Inferior parietal cortex (tissue), 1 donor: Measurements from ENCODE around the gene NUDT8.

Source experiments
- DNase-seq: peaks from one replicate; pipeline ENCODE4 v3.0.0-alpha.2; 2016; ENCODE audit errors: extremely low spot score

NUDT8 gene, protein sequence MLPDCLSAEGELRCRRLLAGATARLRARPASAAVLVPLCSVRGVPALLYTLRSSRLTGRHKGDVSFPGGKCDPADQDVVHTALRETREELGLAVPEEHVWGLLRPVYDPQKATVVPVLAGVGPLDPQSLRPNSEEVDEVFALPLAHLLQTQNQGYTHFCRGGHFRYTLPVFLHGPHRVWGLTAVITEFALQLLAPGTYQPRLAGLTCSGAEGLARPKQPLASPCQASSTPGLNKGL

GRCh38 chr11:67629386-67630227, at the start of gene NUDT8:
NUDT8 (minus strand) TSS chr11:67629937; CDS start chr11:67629911, 26 bp downstream.
- DNase-seq = peak; percentile 77

DNA sequence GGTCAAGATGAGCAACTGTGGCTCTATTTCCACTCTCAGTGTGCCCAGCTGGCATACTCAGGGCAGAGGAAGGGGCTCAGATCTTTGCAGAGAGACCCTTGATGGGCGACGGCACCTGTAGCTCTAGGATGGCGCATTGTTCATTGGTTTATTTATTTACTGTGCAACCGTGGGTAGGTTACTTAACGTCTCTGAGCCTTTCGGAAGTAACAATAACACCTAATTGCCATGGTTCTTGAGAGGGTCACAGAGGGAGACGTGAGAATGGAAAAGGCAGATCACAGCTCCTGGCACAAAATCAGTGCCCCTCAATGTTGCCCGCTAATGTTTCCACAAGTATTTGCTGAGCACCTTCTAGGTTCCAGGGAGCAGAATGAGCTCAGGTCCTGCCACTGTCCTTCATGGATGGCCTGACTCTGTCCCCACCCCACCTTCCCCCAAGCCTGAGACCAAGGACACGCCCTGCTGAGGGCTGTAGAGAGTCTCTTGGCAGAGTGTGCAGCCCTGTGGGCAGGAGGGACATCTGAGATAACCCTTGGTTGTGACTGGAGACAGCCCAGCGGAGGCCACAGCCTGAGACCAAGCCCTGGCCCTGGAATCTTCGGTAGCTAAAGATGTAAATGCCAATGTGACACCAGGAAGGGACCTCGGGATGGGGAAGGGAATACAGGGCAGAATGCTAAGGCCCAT, 45.5 kb upstream of the NUDT8 start:
- no peak for DNase-seq

- DNase-seq = no peak
These were observed 44.7 kb upstream of the NUDT8 start, which contains the start of gene ALDH3B2 for GRCh38 chr11:67674442-67674871. ALDH3B2 (minus strand) TSS chr11:67674623; CDS start chr11:67666935, 7,688 bp downstream.

GRCh38 chr11:67673902-67674301, 44.2 kb upstream of the NUDT8 start:
- no peak for DNase-seq

DNA sequence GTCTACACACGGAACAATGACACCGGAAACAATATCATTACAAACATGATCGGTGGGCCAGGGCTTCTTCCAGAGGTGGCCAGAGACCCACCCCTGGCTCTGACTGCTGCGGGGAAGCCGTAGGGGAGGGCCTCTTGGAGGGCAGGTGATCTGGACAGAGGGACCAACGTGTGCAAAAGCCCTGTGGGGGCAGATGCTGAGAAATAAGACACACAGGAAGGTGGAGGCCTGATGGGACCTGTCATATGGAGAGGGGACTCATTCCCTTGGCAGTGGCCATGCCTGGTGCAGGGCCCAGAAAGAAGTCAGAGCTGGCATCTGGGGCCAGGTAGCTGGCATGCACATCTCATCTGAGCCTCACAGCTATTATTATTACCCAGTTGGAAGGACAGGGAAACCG, 43.6 kb upstream of the NUDT8 start:
- DNase-seq = no peak

DNA sequence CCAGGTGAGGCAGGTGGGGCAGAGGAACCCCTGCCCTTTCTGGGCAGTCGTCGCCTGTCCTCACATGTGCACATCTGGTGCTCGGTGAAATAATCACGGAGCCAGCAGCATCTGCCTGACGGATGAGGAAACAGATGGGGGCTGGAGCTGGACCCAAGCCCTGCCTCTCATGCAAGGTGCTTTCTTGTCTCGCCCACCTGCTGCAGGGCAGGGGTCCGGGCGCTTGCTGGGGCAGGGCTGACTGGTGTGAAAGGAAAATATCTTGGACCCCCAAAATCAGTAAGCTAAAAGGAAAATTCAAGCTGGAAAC, 41.4 kb upstream of the NUDT8 start:
- no peak for DNase-seq

- no peak for DNase-seq
These were observed 40.8 kb upstream of the NUDT8 start for GRCh38 chr11:67670316-67671210.

GRCh38 chr11:67668192-67668551, 38.4 kb upstream of the NUDT8 start:
- DNase-seq = no peak

GRCh38 chr11:67667490-67668191, 37.9 kb upstream of the NUDT8 start:
- DNase-seq = no peak

DNA sequence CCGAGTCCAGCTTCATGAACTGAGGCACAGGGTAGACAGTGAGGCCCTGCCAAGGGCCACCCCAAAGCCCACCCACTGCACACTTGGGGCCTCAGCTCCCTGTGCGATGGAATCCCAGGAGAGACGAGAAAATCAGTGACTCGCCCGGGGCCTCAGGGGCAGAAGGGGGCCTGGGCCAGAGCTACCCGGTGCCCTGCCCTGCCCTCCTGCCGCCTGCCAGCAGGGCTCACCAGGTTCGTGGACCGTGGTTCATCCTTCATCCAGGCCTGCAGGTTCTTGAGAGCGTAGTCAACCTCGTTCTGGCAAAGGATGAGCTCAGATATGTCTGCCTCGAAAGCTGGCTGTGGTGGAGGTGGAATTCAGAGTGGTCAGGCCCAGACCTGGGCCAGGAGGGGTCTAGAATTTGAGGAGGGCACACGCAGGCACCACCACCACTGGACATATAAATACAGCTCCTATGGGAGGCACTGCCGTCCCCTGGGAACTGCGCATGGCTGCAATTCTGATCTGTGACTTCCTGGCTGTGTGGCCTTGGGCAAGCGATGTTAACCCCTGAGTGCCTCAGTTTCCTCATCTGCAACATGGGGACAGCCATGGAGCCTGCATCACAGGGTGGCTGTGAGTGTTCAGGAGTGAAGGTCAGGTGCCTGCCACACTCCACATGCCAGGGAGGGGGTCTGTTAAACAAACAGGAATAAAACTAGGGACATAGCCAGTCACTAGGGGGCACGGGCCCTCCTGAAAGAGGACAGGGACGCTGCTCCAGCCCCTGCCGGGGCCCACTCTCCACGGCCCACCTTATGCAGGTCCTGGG, 37.1 kb upstream of the NUDT8 start:
- no peak for DNase-seq

DNA sequence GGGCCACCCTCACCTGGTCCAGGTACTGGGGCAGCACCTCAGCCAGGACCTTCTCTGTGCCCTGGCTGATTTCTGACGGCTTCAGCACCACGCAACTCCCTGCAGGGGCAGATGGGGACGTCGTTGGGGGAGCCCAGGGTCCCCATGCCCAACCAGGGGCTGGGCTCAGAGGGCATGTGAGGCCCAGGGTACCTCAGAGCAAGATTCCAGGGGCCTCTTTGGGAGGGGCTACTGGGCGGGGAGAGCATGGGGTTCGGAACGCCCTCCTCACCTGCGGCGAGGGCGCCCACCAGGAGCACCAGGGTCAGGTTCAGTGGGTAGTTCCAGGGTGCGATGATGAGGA, 36.5 kb upstream of the NUDT8 start:
- DNase-seq = no peak

DNA sequence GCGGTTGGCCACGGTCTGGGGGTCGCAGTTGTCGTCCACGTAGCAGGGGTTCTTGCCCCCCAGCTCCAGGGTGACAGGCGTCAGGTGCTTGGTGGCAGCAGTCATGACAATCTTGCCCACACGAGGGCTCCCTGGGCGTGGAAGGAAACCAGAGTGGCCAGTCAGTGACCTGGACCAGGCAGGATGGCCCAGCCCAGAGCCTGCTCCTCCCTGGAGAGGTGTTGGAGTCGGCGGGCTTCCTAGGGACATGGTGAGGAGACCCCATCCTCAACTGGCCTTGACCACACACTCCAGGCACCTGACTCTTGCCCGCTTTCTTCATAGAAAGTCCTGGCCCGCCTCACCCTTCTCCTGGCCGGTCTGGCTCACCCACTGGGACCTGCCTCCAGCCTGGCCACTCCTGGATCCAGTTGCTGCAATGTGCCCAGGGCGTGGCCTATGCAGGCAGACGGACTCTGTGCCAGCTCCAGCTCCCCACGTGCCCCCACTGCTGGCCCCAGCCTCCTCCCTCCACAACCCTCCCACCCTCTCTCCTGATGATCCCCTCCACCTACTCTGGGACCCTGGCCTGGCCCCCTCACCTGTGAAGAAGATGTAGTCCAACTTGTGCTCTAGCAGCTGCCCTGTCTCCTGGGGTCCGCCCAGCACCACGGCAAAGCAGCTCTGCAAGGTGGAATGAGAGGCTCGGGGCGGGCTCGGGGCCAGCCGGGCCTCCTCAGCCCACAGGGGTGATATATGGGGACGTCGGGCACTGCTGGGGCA, 36.0 kb upstream of the NUDT8 start:
- no peak for DNase-seq

DNA sequence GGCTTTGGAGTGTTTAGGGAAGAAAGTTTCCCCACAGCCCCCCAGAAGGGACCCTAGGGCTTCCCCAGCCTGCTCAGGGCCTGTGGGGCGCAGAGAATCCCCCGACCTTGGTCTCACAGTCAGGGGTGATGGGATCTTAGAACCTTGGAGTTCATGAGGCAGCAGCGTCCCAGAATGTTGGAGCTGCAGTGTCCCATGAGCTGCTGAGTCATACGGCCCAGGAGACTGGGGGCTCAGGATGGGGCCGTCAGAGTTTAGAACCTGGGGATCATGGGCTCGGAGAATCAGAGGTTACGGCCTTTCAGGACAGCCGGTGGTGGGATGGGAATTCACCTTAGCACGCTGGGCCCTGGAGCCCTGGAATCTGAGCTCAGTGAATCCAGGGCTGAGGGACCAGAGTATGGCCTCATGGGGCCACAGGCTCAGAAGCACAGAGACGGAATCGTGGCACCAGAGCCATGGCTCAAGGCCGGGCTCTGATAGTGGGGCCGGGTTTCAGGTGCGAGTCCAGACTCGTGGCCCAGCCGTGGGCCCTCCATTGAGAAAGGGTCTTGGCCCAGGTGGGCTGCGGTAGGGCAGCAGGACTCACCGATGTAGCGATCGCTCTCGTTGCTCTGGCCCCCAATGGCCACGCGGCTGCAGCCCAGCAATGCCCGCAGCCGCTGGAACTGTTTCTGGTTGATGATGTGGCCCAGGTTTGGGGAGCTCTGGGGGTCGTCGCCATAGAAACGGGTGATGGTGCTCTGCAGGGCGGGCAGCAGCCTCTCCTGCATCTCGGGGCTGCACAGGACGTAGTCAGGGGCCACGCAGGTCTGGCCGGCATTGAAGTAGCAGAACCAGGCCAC, 35.2 kb upstream of the NUDT8 start:
- no peak for DNase-seq

DNA sequence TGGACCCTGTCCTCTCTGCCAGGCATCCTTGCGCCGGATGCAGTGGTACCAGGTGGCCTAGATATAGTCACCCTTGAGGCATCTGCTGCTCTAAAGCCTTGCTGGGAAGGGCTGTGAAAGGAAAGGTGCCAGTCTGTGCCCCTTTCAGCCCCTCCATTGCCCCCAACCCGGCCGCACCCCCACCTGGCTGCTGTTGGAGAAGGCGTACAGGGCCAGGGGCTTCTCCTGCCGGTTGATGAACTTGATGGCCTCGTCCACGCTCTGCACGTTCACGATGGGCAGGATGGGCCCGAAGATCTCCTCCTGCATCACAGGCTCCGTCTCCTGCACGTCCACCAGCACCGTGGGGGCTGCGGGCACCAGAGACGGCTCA, 34.5 kb upstream of the NUDT8 start:
- DNase-seq = no peak

- no peak for DNase-seq
These were observed 33.9 kb upstream of the NUDT8 start for GRCh38 chr11:67663532-67664212.

GRCh38 chr11:67662835-67663531, 33.2 kb upstream of the NUDT8 start:
- no peak for DNase-seq

- no peak for DNase-seq
These were observed 32.6 kb upstream of the NUDT8 start for GRCh38 chr11:67662142-67662834.
